HEK293 (cell line): ENCODE measurements around the gene FOXO3.
A peak's percentile ranks its signal among the peaks of the same experiment; 100 is the strongest.

Experiments
- CTCF ChIA-PET: fragments of 350-600 bp; formaldehyde crosslinking; extraction: SDS; loops from one replicate; lab custom pipeline; 2021; ENCODE audit warnings: antibody characterized with exemption; lab: Yijun Ruan, JAX
- POLR2A ChIA-PET: fragments of 300-600 bp; formaldehyde crosslinking; extraction: SDS; loops from one replicate; lab custom pipeline; 2020; ENCODE audit warnings: antibody characterized with exemption, inconsistent platforms; lab: Yijun Ruan, JAX
- H3K27ac ChIP-seq: fragments of 200-500 bp; sonication (Bioruptor generic); 2 replicates; pipeline ENCODE4 v1.5.1; 2014; ENCODE audit warnings: low read depth, low read length, control low read depth, inconsistent platforms; ENCODE audit errors: extremely low read depth
- H3K36me3 ChIP-seq, 2 experiments: fragments of 200-500 bp in 1 of 2; sonication (Bioruptor generic) in 1 of 2; 1 replicate in 1 of 2; 2 replicates in 1 of 2; pipeline ENCODE4 v1.5.1; 2014 to 2017; ENCODE audit warnings: inconsistent platforms in 2 of 2, low read length in 2 of 2; ENCODE audit not compliant: control insufficient read depth in 2 of 2, insufficient read depth in 1 of 2
- H3K4me1 ChIP-seq: fragments of 200-500 bp; sonication (Bioruptor generic); 2 replicates; pipeline ENCODE4 v1.5.1; 2014; ENCODE audit warnings: mild to moderate bottlenecking, low read length, inconsistent platforms; ENCODE audit not compliant: control insufficient read depth, insufficient read depth
- H3K4me3 ChIP-seq: 2 replicates; pipeline ENCODE4 v1.5.1; 2011; ENCODE audit warnings: low read depth, mild to moderate bottlenecking, control low read depth, low read length, moderate library complexity
- H3K9me3 ChIP-seq: fragments of 200-500 bp; sonication (Bioruptor generic); 2 replicates; pipeline ENCODE4 v1.5.1; 2014; ENCODE audit warnings: low read depth, low read length, inconsistent platforms; ENCODE audit not compliant: control insufficient read depth, insufficient read depth
- KLF10 ChIP-seq: fragments of 450-650 bp; IDR thresholded peaks from 2 replicates; pipeline ENCODE4 v1.5.1; 2018; ENCODE audit warnings: missing biosample characterization, mild to moderate bottlenecking, missing genetic modification characterization
- PRDM10 ChIP-seq: fragments of 450-650 bp; formaldehyde crosslinking; IDR thresholded peaks from 2 replicates; pipeline ENCODE4 v1.5.1; 2016; ENCODE audit warnings: missing biosample characterization, missing genetic modification characterization
- SP2 ChIP-seq: fragments of 450-650 bp; formaldehyde crosslinking; IDR thresholded peaks from 2 replicates; pipeline ENCODE4 v1.5.1; 2016; ENCODE audit warnings: missing biosample characterization, missing genetic modification characterization
- SP7 ChIP-seq: fragments of 450-650 bp; formaldehyde crosslinking; IDR thresholded peaks from 2 replicates; pipeline ENCODE4 v1.5.1; 2016; ENCODE audit warnings: missing biosample characterization, missing genetic modification characterization
- ZBTB21 ChIP-seq: fragments of 450-650 bp; formaldehyde crosslinking; IDR thresholded peaks from 2 replicates; pipeline ENCODE4 v1.5.1; 2017; ENCODE audit warnings: missing biosample characterization, missing genetic modification characterization
- ZIC2 ChIP-seq: fragments of 450-650 bp; formaldehyde crosslinking; IDR thresholded peaks from 2 replicates; pipeline ENCODE4 v1.5.1; 2016; ENCODE audit warnings: missing biosample characterization, missing genetic modification characterization
- ZNF140 ChIP-seq: fragments of 450-650 bp; formaldehyde crosslinking; IDR thresholded peaks from 2 replicates; pipeline ENCODE4 v1.5.1; 2016; ENCODE audit warnings: missing biosample characterization, missing genetic modification characterization
- ZNF214 ChIP-seq: fragments of 450-650 bp; formaldehyde crosslinking; IDR thresholded peaks from 2 replicates; pipeline ENCODE4 v1.5.1; 2017; ENCODE audit warnings: missing biosample characterization, mild to moderate bottlenecking, missing genetic modification characterization, borderline replicate concordance
- ZNF23 ChIP-seq: fragments of 450-650 bp; formaldehyde crosslinking; IDR thresholded peaks from 2 replicates; pipeline ENCODE4 v1.5.1; 2016; ENCODE audit warnings: missing biosample characterization, missing genetic modification characterization, borderline replicate concordance
- ZNF24 ChIP-seq: fragments of 450-650 bp; formaldehyde crosslinking; IDR thresholded peaks from 2 replicates; pipeline ENCODE4 v1.5.1; 2016; ENCODE audit warnings: missing biosample characterization, missing genetic modification characterization
- ZNF292 ChIP-seq: fragments of 450-650 bp; formaldehyde crosslinking; IDR thresholded peaks from 2 replicates; pipeline ENCODE4 v1.5.1; 2016; ENCODE audit warnings: low read depth, missing biosample characterization, missing genetic modification characterization, borderline replicate concordance
- ZNF398 ChIP-seq: fragments of 450-650 bp; formaldehyde crosslinking; IDR thresholded peaks from 2 replicates; pipeline ENCODE4 v1.5.1; 2017; ENCODE audit warnings: missing biosample characterization, missing genetic modification characterization
- ZNF433 ChIP-seq: fragments of 450-650 bp; formaldehyde crosslinking; IDR thresholded peaks from 2 replicates; pipeline ENCODE4 v1.5.1; 2016; ENCODE audit warnings: missing biosample characterization, missing genetic modification characterization, low read depth
- ZNF544 ChIP-seq: fragments of 450-650 bp; formaldehyde crosslinking; IDR thresholded peaks from 2 replicates; pipeline ENCODE4 v1.5.0; 2017; ENCODE audit warnings: missing biosample characterization, missing genetic modification characterization
- ZNF664 ChIP-seq: fragments of 450-650 bp; formaldehyde crosslinking; IDR thresholded peaks from 2 replicates; pipeline ENCODE4 v1.5.1; 2016; ENCODE audit warnings: missing biosample characterization, missing genetic modification characterization
- TF ChIP-seq, protein P1 (sequence below): fragments of 450-650 bp; formaldehyde crosslinking; IDR thresholded peaks from 2 replicates; pipeline ENCODE4 v1.5.1; 2016; ENCODE audit warnings: missing biosample characterization, missing genetic modification characterization, borderline replicate concordance
- TF ChIP-seq, protein P2 (sequence below): fragments of 450-650 bp; formaldehyde crosslinking; IDR thresholded peaks from 2 replicates; pipeline ENCODE4 v1.5.1; 2016; ENCODE audit warnings: missing biosample characterization, missing genetic modification characterization
- TF ChIP-seq, protein P3 (sequence below): fragments of 450-650 bp; formaldehyde crosslinking; IDR thresholded peaks from 2 replicates; pipeline ENCODE4 v1.5.0; 2017; ENCODE audit warnings: missing biosample characterization, missing genetic modification characterization, borderline replicate concordance
- TF ChIP-seq, protein P4 (sequence below): fragments of 450-650 bp; formaldehyde crosslinking; IDR thresholded peaks from 2 replicates; pipeline ENCODE4 v1.5.1; 2017; ENCODE audit warnings: missing biosample characterization, missing genetic modification characterization

Gene FOXO3

DNA sequence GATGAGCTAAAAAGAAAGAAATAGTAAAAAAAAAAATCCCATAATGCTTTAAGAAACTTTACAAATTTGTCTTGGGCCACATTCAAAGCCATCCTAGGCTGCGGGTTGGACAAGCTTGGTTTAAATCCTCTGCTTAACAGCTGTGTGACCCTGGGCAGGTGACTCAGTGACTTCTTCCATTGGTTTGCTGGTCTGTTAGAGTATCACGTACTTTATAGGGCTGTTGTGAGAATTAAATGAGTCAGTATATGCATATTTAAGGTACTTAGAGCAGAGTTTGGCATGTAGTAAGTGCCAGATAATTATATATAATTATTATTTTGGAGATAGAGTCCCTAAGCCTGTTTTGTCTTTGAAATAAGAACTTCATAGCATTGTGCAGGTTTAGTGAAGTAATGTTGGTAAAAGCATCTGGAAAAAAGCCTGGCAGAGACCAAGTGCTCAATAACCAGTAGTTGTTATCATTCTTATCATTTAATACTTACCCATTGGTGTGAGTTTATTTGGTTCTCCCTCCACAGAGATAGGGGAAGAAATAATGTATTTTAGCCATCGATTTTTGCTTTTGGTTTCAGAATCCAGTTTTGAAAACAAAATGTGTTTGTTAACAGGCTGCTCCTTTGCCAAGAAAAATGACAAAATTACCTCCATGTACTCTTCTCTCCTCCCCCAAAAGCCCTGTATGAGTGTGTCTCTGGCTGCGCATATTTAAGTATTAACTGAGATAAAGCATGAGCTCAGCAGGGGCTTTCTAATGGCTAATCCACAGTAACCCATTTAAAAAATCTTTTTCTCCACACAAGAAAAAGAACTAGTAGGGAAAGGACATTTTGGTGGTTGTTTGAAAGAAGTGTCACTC is 67.2 kb downstream of the FOXO3 start:
- POLR2A ChIA-PET: interaction anchor here (1.8 kb wide), 1 partner anchor 66 kb away, joined by 5 read pairs; no protein-coding TSS in a partner anchor

More for the DNA sequence above, 67.2 kb downstream of the FOXO3 start:
- Histone ChIP-seq H3K4me1 (peaks cover 23% of the 10 kb centered on the region), H3K36me3 (no peaks in the 10 kb centered on the region), H3K9me3 (no peaks in the 10 kb centered on the region), H3K4me3 (no peak overlapping the region), H3K27ac (no peak overlapping the region)
- TF ChIP-seq ZNF214 (tag by site-specific recombination): no peak
- TF ChIP-seq ZNF433 (tag by site-specific recombination): no peak
- no peak for TF ChIP-seq ZNF23 (tag by site-specific recombination)
- TF ChIP-seq ZBTB21 (tag by site-specific recombination): no peak
- TF ChIP-seq, protein P1, sequence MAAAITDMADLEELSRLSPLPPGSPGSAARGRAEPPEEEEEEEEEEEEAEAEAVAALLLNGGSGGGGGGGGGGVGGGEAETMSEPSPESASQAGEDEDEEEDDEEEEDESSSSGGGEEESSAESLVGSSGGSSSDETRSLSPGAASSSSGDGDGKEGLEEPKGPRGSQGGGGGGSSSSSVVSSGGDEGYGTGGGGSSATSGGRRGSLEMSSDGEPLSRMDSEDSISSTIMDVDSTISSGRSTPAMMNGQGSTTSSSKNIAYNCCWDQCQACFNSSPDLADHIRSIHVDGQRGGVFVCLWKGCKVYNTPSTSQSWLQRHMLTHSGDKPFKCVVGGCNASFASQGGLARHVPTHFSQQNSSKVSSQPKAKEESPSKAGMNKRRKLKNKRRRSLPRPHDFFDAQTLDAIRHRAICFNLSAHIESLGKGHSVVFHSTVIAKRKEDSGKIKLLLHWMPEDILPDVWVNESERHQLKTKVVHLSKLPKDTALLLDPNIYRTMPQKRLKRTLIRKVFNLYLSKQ (tag by site-specific recombination): no peak
- TF ChIP-seq ZNF140 (tag by site-specific recombination): no peak
- TF ChIP-seq ZNF544 (tag by site-specific recombination): no peak
- no peak for TF ChIP-seq SP2
- TF ChIP-seq, protein P2, sequence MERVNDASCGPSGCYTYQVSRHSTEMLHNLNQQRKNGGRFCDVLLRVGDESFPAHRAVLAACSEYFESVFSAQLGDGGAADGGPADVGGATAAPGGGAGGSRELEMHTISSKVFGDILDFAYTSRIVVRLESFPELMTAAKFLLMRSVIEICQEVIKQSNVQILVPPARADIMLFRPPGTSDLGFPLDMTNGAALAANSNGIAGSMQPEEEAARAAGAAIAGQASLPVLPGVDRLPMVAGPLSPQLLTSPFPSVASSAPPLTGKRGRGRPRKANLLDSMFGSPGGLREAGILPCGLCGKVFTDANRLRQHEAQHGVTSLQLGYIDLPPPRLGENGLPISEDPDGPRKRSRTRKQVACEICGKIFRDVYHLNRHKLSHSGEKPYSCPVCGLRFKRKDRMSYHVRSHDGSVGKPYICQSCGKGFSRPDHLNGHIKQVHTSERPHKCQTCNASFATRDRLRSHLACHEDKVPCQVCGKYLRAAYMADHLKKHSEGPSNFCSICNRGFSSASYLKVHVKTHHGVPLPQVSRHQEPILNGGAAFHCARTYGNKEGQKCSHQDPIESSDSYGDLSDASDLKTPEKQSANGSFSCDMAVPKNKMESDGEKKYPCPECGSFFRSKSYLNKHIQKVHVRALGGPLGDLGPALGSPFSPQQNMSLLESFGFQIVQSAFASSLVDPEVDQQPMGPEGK: no peak
- peak; percentile 49; the same call in 1 of the 2 replicates for TF ChIP-seq KLF10 (tag by site-specific recombination)
- no peak for TF ChIP-seq ZNF292 (tag by site-specific recombination)
- TF ChIP-seq SP7: peak; percentile 98
- TF ChIP-seq, protein P3, sequence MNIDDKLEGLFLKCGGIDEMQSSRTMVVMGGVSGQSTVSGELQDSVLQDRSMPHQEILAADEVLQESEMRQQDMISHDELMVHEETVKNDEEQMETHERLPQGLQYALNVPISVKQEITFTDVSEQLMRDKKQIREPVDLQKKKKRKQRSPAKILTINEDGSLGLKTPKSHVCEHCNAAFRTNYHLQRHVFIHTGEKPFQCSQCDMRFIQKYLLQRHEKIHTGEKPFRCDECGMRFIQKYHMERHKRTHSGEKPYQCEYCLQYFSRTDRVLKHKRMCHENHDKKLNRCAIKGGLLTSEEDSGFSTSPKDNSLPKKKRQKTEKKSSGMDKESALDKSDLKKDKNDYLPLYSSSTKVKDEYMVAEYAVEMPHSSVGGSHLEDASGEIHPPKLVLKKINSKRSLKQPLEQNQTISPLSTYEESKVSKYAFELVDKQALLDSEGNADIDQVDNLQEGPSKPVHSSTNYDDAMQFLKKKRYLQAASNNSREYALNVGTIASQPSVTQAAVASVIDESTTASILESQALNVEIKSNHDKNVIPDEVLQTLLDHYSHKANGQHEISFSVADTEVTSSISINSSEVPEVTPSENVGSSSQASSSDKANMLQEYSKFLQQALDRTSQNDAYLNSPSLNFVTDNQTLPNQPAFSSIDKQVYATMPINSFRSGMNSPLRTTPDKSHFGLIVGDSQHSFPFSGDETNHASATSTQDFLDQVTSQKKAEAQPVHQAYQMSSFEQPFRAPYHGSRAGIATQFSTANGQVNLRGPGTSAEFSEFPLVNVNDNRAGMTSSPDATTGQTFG (tag by site-specific recombination): no peak
- no peak; the same call in 1 of the 2 replicates for TF ChIP-seq ZNF664 (tag by site-specific recombination)
- TF ChIP-seq PRDM10 (tag by site-specific recombination): peak; percentile 51; the same call in 1 of the 2 replicates
- no peak for TF ChIP-seq ZNF24 (tag by site-specific recombination)
- no peak for TF ChIP-seq ZNF398
- TF ChIP-seq, protein P4, sequence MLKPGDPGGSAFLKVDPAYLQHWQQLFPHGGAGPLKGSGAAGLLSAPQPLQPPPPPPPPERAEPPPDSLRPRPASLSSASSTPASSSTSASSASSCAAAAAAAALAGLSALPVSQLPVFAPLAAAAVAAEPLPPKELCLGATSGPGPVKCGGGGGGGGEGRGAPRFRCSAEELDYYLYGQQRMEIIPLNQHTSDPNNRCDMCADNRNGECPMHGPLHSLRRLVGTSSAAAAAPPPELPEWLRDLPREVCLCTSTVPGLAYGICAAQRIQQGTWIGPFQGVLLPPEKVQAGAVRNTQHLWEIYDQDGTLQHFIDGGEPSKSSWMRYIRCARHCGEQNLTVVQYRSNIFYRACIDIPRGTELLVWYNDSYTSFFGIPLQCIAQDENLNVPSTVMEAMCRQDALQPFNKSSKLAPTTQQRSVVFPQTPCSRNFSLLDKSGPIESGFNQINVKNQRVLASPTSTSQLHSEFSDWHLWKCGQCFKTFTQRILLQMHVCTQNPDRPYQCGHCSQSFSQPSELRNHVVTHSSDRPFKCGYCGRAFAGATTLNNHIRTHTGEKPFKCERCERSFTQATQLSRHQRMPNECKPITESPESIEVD (tag by site-specific recombination): peak; percentile 35
- TF ChIP-seq ZIC2: no peak
- CTCF ChIA-PET: no interaction called here
